Upper lobe of left lung (tissue), 4 donors: ENCODE measurements around the gene CUX1.

Experiments used
- CTCF ChIP-seq, 6 experiments: fragments of 450-650 bp in 4 of 6; fragments of 200-600 bp in 2 of 6; sonication (generic) in 2 of 6; IDR thresholded peaks; one replicate each; pipeline ENCODE4 v1.5.1; 2016 to 2019; ENCODE audit warnings: antibody characterized with exemption in 6 of 6
- POLR2AphosphoS5 ChIP-seq, 2 donors: sonication (generic); formaldehyde crosslinking; IDR thresholded peaks; one replicate each; pipeline ENCODE4 v1.5.1; 2017; ENCODE audit warnings: antibody characterized with exemption in 2 of 2

DNA sequence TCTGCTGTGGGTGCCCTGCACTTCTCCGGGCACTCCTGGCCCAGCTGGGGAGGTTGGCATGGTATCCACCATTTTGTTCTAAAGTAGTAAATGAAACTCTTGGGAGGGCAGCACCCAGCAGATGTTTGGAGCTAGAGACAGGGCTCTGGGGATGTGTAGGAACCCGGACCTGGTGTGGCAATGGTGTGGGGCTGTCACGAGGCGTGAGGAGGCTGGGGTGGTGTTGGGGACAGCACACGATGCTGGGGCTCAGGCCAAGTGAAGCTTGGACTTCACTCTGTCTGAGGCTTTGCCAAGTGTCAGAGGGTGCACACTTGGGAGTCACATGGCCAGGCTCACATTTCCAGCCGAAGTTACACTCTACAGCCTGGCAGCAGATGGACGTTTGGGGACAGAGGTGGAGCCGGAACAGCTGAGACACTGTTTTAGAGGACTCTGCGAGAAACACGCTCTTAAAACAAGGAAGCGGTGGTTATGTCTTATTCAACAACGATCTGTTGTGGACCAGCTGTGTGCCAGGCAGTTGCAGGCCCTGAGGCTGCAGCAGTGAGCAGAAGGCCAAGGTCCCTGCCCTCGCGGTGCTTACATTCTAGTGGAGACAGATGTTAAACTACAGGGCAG lies 118.2 kb downstream of the CUX1 start:
- no peak for TF ChIP-seq CTCF (IDR thresholded peaks at IDR 0.05)
- TF ChIP-seq POLR2AphosphoS5 (IDR thresholded peaks at IDR 0.05) = peak in 1 of 2 donors; percentile 22
